T-helper 17 cell (primary cell): ENCODE measurements around the gene CCBE1. TPM values are rescaled to one million over a fixed set of nuclear protein-coding genes. Genes with fewer than 3 reads are reported as not detected.

ENCODE experiments used
- ATAC-seq: fragments of 150-1000 bp; cut with Tn5 transposase; 2 replicates; pipeline ENCODE4 v1.10.0; 2021; ENCODE audit warnings: mild to moderate bottlenecking, moderate library complexity
- DNase-seq, 3 donors: peaks; one replicate each; pipeline versions ENCODE4 v3.0.0 to v3.0.0-alpha.2; 2020 to 2021
- H3K9me3 ChIP-seq: one replicate; pipeline ENCODE4 v1.7.0; 2013; ENCODE audit warnings: low read length, mild to moderate bottlenecking; ENCODE audit not compliant: control insufficient read depth, poor library complexity, severe bottlenecking
- H3K27ac Mint-ChIP-seq: one replicate; pipeline ENCODE4 v1.8.0; 2022; ENCODE audit warnings: mild to moderate bottlenecking, moderate library complexity, mixed read lengths
- H3K27me3 Mint-ChIP-seq: one replicate; pipeline ENCODE4 v1.8.0; 2022; ENCODE audit warnings: mixed read lengths
- H3K36me3 Mint-ChIP-seq: one replicate; pipeline ENCODE4 v1.8.0; 2022; ENCODE audit warnings: low read depth, mixed read lengths
- H3K4me1 Mint-ChIP-seq: one replicate; pipeline ENCODE4 v1.8.0; 2022; ENCODE audit warnings: mild to moderate bottlenecking, mixed read lengths
- H3K4me3 Mint-ChIP-seq: one replicate; pipeline ENCODE4 v1.8.0; 2022; ENCODE audit warnings: mild to moderate bottlenecking, moderate library complexity, mixed read lengths
- total RNA-seq, 4 donors: library from RNA in 2 of 4; stranded (reverse) in 2 of 4; gene quantifications; one replicate each; pipeline ENCODE4 v1.2.3 and lab custom pipeline; 2022 to 2026

Gene CCBE1
- total RNA-seq, 2 donors from 2014 or later = not detected

GRCh38 chr18:59627414-59627813, 69.8 kb downstream of the CCBE1 start:
- H3K4me1 Mint-ChIP-seq = no peaks in the 10 kb centered on the region
- DNase-seq (no peak), ATAC-seq (no peak)
- no peaks in the 10 kb centered on the region for H3K36me3 Mint-ChIP-seq
- no peak overlapping the region for H3K27ac Mint-ChIP-seq
- H3K9me3 ChIP-seq = no peaks in the 10 kb centered on the region
- peaks cover 6% of the 10 kb centered on the region for H3K27me3 Mint-ChIP-seq
- H3K4me3 Mint-ChIP-seq = no peak overlapping the region

DNA sequence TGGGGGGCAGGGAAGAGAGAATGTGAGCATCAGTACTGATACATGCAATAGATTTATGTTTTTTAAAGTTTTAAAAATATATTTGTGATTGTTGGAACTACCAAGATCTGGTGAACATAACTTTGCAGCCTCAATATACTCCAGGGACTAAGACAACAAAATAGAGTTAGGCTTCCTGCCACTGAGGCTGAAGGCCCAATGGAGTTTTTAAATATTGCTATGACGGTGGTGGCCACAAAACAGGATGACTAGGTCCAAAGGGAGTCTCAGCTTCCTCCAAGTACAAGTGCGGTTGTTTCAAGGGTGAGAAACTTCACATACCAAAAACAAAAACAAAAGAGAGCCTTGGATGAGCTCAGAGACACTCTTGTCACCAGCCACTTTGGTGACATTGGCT, 72.9 kb downstream of the CCBE1 start:
- no peaks in the 10 kb centered on the region for H3K36me3 Mint-ChIP-seq
- H3K27me3 Mint-ChIP-seq = peaks cover 22% of the 10 kb centered on the region
- H3K9me3 ChIP-seq = no peaks in the 10 kb centered on the region
- H3K27ac Mint-ChIP-seq = no peak overlapping the region
- H3K4me1 Mint-ChIP-seq = no peaks in the 10 kb centered on the region
- no peak for ATAC-seq
- no peak for DNase-seq
- no peak overlapping the region for H3K4me3 Mint-ChIP-seq

GRCh38 chr18:59623456-59624368, 73.5 kb downstream of the CCBE1 start:
- no peaks in the 10 kb centered on the region for H3K9me3 ChIP-seq
- no peak overlapping the region for H3K27ac Mint-ChIP-seq
- no peak overlapping the region for H3K4me3 Mint-ChIP-seq
- H3K27me3 Mint-ChIP-seq = peaks cover 22% of the 10 kb centered on the region
- no peak for DNase-seq
- no peak for ATAC-seq
- H3K4me1 Mint-ChIP-seq = no peaks in the 10 kb centered on the region
- no peaks in the 10 kb centered on the region for H3K36me3 Mint-ChIP-seq

GRCh38 chr18:59621027-59621426, 76.2 kb downstream of the CCBE1 start:
- H3K9me3 ChIP-seq = no peaks in the 10 kb centered on the region
- ATAC-seq = no peak
- peaks cover 22% of the 10 kb centered on the region for H3K27me3 Mint-ChIP-seq
- H3K4me1 Mint-ChIP-seq = no peaks in the 10 kb centered on the region
- DNase-seq = no peak
- H3K4me3 Mint-ChIP-seq = no peak overlapping the region
- no peaks in the 10 kb centered on the region for H3K36me3 Mint-ChIP-seq
- no peak overlapping the region for H3K27ac Mint-ChIP-seq

DNA sequence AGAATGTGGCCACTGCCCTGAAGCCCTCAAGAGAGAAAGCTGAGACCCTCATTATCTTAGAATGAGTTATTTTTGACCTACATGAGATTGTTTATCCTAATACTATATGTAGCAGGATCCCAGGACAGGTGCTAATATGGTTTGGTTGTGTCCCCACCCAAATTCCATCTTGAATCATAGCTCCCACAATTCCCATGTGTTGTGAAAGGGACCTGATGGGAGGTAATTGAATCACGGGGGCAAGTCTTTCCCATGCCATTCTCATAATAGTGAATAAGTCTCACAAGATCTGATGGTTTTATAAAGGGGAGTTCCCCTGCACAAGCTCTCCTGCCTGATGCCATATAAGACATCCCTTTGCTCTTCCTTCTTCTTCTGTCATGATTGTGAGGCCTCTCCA, 76.8 kb downstream of the CCBE1 start:
- no peak for ATAC-seq
- no peaks in the 10 kb centered on the region for H3K36me3 Mint-ChIP-seq
- no peak overlapping the region for H3K27ac Mint-ChIP-seq
- no peaks in the 10 kb centered on the region for H3K4me1 Mint-ChIP-seq
- H3K4me3 Mint-ChIP-seq = no peak overlapping the region
- DNase-seq = no peak
- no peaks in the 10 kb centered on the region for H3K9me3 ChIP-seq
- peaks cover 22% of the 10 kb centered on the region for H3K27me3 Mint-ChIP-seq

DNA sequence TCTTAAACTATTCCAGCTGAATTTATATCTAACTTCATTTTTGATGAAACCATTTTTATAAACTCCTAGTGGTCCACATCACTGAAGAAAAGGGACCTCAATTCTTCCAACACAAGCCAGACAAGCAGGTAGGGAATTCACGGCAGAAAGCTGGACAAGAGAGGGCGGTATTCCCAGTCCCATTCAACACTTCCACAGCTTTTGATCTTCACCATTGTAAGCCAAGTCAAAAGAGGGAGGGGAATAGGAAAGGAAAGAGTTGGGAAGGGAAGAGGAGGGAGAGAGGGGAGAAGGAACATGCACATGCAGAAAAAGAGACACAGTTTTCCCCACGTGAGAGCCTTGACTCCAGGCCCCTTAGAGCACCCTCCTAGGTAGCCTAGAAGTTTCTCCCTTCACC, 77.4 kb downstream of the CCBE1 start:
- no peak overlapping the region for H3K4me3 Mint-ChIP-seq
- no peaks in the 10 kb centered on the region for H3K4me1 Mint-ChIP-seq
- ATAC-seq (no peak), DNase-seq (no peak)
- no peaks in the 10 kb centered on the region for H3K9me3 ChIP-seq
- H3K27me3 Mint-ChIP-seq = peaks cover 22% of the 10 kb centered on the region
- H3K27ac Mint-ChIP-seq = no peak overlapping the region
- H3K36me3 Mint-ChIP-seq = no peaks in the 10 kb centered on the region

GRCh38 chr18:59617468-59617932, 79.7 kb downstream of the CCBE1 start:
- no peaks in the 10 kb centered on the region for H3K9me3 ChIP-seq
- Mint-ChIP-seq H3K4me3 (no peak overlapping the region), H3K27me3 (peaks cover 16% of the 10 kb centered on the region), H3K36me3 (no peaks in the 10 kb centered on the region), H3K27ac (no peak overlapping the region), H3K4me1 (no peaks in the 10 kb centered on the region)
- ATAC-seq (no peak), DNase-seq (no peak)

GRCh38 chr18:59616501-59616900, 80.7 kb downstream of the CCBE1 start:
- DNase-seq = no peak
- H3K4me1 Mint-ChIP-seq = no peaks in the 10 kb centered on the region
- H3K27ac Mint-ChIP-seq = no peak overlapping the region
- H3K27me3 Mint-ChIP-seq = peaks cover 7% of the 10 kb centered on the region
- H3K4me3 Mint-ChIP-seq = no peak overlapping the region
- H3K36me3 Mint-ChIP-seq = no peaks in the 10 kb centered on the region
- no peak for ATAC-seq
- H3K9me3 ChIP-seq = no peaks in the 10 kb centered on the region

- DNase-seq = no peak
- Mint-ChIP-seq H3K36me3 (no peaks in the 10 kb centered on the region), H3K27ac (no peak overlapping the region), H3K27me3 (no peaks in the 10 kb centered on the region), H3K4me3 (no peak overlapping the region), H3K4me1 (no peaks in the 10 kb centered on the region)
- H3K9me3 ChIP-seq = no peaks in the 10 kb centered on the region
- ATAC-seq = no peak
Measured at GRCh38 chr18:59613903-59614302, 83.3 kb downstream of the CCBE1 start.

DNA sequence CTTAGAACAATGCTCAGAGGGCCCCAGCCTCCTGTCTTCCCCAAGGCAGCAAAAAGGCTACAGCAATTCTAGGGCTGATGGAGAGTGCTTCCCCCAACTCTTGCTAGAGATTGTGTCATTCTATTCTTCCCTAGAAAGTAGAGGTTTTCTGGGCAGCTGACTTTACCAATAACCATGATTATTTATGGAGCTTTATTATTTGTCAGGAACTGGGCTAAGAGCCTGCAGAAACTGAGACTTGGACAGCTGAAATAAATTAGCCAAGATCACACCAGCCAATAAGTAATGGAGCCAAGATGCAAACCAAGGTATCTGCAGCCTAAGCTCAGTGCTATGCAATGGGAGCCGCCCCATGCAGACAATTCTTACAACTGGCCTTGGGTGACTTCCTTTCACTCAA, 84.8 kb downstream of the CCBE1 start:
- Mint-ChIP-seq H3K27ac (no peak overlapping the region), H3K36me3 (no peaks in the 10 kb centered on the region), H3K27me3 (no peaks in the 10 kb centered on the region), H3K4me3 (no peak overlapping the region), H3K4me1 (no peaks in the 10 kb centered on the region)
- no peaks in the 10 kb centered on the region for H3K9me3 ChIP-seq
- ATAC-seq (no peak), DNase-seq (no peak)

- no peak overlapping the region for H3K4me3 Mint-ChIP-seq
- no peaks in the 10 kb centered on the region for H3K9me3 ChIP-seq
- no peak overlapping the region for H3K27ac Mint-ChIP-seq
- no peaks in the 10 kb centered on the region for H3K4me1 Mint-ChIP-seq
- ATAC-seq (no peak), DNase-seq (no peak)
- H3K36me3 Mint-ChIP-seq = no peaks in the 10 kb centered on the region
- no peaks in the 10 kb centered on the region for H3K27me3 Mint-ChIP-seq
Measured at GRCh38 chr18:59610546-59611140, 86.6 kb downstream of the CCBE1 start.

GRCh38 chr18:59609654-59610053, 87.6 kb downstream of the CCBE1 start:
- no peak for ATAC-seq

DNA sequence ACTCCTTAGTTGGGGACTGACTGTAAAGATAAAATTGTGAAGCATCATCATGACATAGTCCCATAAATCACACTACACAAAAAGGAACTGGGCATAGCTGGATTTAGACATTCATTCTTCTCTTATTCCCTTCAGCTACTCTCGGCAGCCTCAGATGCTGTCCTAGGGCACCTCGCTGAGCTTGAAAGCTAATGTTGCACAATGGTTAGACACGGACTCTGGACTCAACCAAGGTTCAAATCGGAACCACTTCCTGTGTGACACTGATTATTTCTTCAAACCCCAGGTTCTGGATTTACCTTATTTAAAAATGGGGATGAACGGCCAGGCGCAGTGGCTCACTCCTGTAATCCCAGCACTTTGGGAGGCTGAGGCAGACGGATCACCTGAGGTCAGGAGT, 89.8 kb downstream of the CCBE1 start:
- no peak overlapping the region for H3K4me3 Mint-ChIP-seq
- H3K27ac Mint-ChIP-seq = no peak overlapping the region
- H3K9me3 ChIP-seq = no peaks in the 10 kb centered on the region
- no peak for ATAC-seq
- H3K4me1 Mint-ChIP-seq = no peaks in the 10 kb centered on the region
- no peak for DNase-seq
- no peaks in the 10 kb centered on the region for H3K27me3 Mint-ChIP-seq
- H3K36me3 Mint-ChIP-seq = no peaks in the 10 kb centered on the region

More at GRCh38 chr18:59609654-59610053, 87.6 kb downstream of the CCBE1 start:
- no peak for DNase-seq
- Mint-ChIP-seq H3K4me3 (no peak overlapping the region), H3K4me1 (no peaks in the 10 kb centered on the region), H3K27me3 (no peaks in the 10 kb centered on the region), H3K36me3 (no peaks in the 10 kb centered on the region), H3K27ac (no peak overlapping the region)
- no peaks in the 10 kb centered on the region for H3K9me3 ChIP-seq

DNA sequence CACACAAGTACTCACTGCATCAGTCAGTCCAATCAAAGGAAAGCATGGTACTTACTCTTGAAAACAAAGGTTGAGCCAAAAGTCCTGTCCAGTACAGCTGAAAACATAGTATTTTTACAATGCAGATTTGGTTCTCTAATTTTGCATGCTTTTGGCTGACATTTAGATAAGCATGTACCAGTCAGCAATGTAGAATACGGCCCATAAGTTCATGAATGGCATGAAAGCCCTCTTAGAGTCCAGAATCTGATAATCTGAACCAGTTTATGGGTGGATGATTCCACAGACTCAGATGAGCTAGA, 90.2 kb downstream of the CCBE1 start:
- Mint-ChIP-seq H3K27me3 (no peaks in the 10 kb centered on the region), H3K4me1 (no peaks in the 10 kb centered on the region), H3K27ac (no peak overlapping the region), H3K36me3 (no peaks in the 10 kb centered on the region), H3K4me3 (no peak overlapping the region)
- DNase-seq = no peak
- no peak for ATAC-seq
- no peaks in the 10 kb centered on the region for H3K9me3 ChIP-seq
